ENCODE results near the gene CHCHD6. TPM values are rescaled to one million over a fixed set of nuclear protein-coding genes. Genes with fewer than 3 reads are reported as not detected.

Gene CHCHD6
- total and polyA plus RNA-seq, 2 of the 4 experiments (the other 2 are of a cell fraction) = 18.8 to 28.9 TPM

GRCh38 chr3:126883241-126883640 lies 179.2 kb downstream of the CHCHD6 start:
- no peak overlapping the region for H3K23ac ChIP-seq (ENCODE audit: low read depth, low read length)
- BruUV-seq (replicated peaks) = no TSS peak
- POLR2A ChIA-PET (ENCODE audit: unreplicated experiment) = no interaction called here
- in situ Hi-C loops (cut with MboI; ENCODE audit: low sequenced_read_pairs) = no loop called here
- no peaks in the 10 kb centered on the region; the same call in 1 of the 2 replicates for H4K20me1 ChIP-seq (ENCODE audit: insufficient read depth, low read length)
- no peak overlapping the region for H2AFZ ChIP-seq (replicated peaks; ENCODE audit: low read length, poor library complexity)
- H3K79me1 ChIP-seq (ENCODE audit: low read depth in 1 of 2, low read length in 2 of 2) = no peaks in the 10 kb centered on the region
- H3K56ac ChIP-seq (ENCODE audit: extremely low read depth, insufficient read depth, low read length) = no peak overlapping the region
- DNase-seq (peak; percentile 66), ATAC-seq (ENCODE audit: low read depth) (peak; percentile 52)
- no peak overlapping the region for H3K18ac ChIP-seq (ENCODE audit: low read depth, low read length)
- H3K27me3 ChIP-seq (ENCODE audit: control insufficient read depth, insufficient read depth, low read length) = no peaks in the 10 kb centered on the region
- H3K4me2 ChIP-seq (ENCODE audit: low read depth, low read length) = no peak overlapping the region
- no peak overlapping the region for H3K4ac ChIP-seq (ENCODE audit: low read depth, low read length)
- H3K4me1 ChIP-seq (ENCODE audit: control insufficient read depth, insufficient read depth, low read length) = peaks cover 10% of the 10 kb centered on the region
- no peak overlapping the region for H2AK9ac ChIP-seq (replicated peaks; ENCODE audit: low read depth, low read length, poor library complexity)
- no peaks in the 10 kb centered on the region; the same call in 1 of the 2 replicates for H3K9me1 ChIP-seq (ENCODE audit: insufficient read depth, low read length)
- dilution Hi-C loops (cut with HindIII; ENCODE audit: low sequenced_read_pairs, unreplicated experiment) = no loop called here
- CTCF ChIA-PET = no interaction called here
- no peak overlapping the region for H2BK5ac ChIP-seq (ENCODE audit: low read depth, low read length, poor library complexity, severe bottlenecking)
- H2BK120ac ChIP-seq (ENCODE audit: low read depth, low read length) = no peak overlapping the region
- H3K27ac ChIP-seq (ENCODE audit: insufficient read depth, low read length) = no peak overlapping the region
- no peak overlapping the region for H2AK5ac ChIP-seq (ENCODE audit: low read depth, low read length)
- no peak overlapping the region for H4K91ac ChIP-seq (ENCODE audit: insufficient read depth, low read depth, low read length)
- intact Hi-C loops (cut with micrococcal nuclease) = no loop called here
- H3K14ac ChIP-seq (replicated peaks; ENCODE audit: low read depth, low read length) = no peak overlapping the region
- no peak overlapping the region for H2BK20ac ChIP-seq (ENCODE audit: low read depth, low read length)
- no peak overlapping the region for H3K9ac ChIP-seq (ENCODE audit: low read depth, low read length)
- no peaks in the 10 kb centered on the region for H3K36me3 ChIP-seq (ENCODE audit: control insufficient read depth, insufficient read depth, low read length)
- no peak overlapping the region for H4K8ac ChIP-seq (ENCODE audit: low read depth in 2 of 2, low read length in 2 of 2)
- no peak overlapping the region for H4K5ac ChIP-seq (ENCODE audit: low read depth, low read length)
- WGBS, 2 experiments (ENCODE audit: extremely low coverage in 2 of 2, insufficient read length in 1 of 2) = 87% methylated on average over 6 of the region's 7 CpGs; no CpG with 5 or more reads in 1 of the 2 experiments
- no peak overlapping the region for H2BK15ac ChIP-seq (ENCODE audit: low read depth, low read length)
- H3K9me3 ChIP-seq (ENCODE audit: control insufficient read depth, insufficient read depth, low read length) = no peaks in the 10 kb centered on the region
- no peak overlapping the region for H3K4me3 ChIP-seq (ENCODE audit: insufficient read depth, low read depth, low read length)
- TF ChIP-seq SMC3 (IDR thresholded peaks at IDR 0.05; ENCODE audit: low read depth, low read length) (no peak), CEBPB (IDR thresholded peaks at IDR 0.05; ENCODE audit: low read depth, low read length) (peak; percentile 93), MXI1 (IDR thresholded peaks at IDR 0.05; ENCODE audit: borderline replicate concordance, low read depth, low read length) (no peak), FOS (IDR thresholded peaks at IDR 0.05; ENCODE audit: low read depth, low read length) (no peak), RFX5 (IDR thresholded peaks at IDR 0.05; ENCODE audit: low read depth, low read length) (no peak), ELK1 (IDR thresholded peaks at IDR 0.05; ENCODE audit: borderline replicate concordance, low read depth, low read length) (no peak), POLR2A (IDR thresholded peaks at IDR 0.05; ENCODE audit: low read depth, low read length) (no peak)

Data from IMR-90 (cell line).